Effector memory CD8-positive, alpha-beta T cell (primary cell): ENCODE data around the gene SLAMF9.
"Not testable (repeated sequence)": the region's sequence is repeated elsewhere in the genome, so short reads cannot be mapped to it uniquely, and the experiment has no call there.

Experiments used
- ATAC-seq: fragments of 150-1000 bp; cut with Tn5 transposase; replicated peaks from 2 replicates; pipeline ENCODE4 v1.10.0; 2021; ENCODE audit warnings: mild to moderate bottlenecking, moderate library complexity
- DNase-seq, 3 experiments: peaks; one replicate each; pipeline ENCODE4 v3.0.0; 2021
- H3K27ac Mint-ChIP-seq, 2 donors: one replicate each; pipeline ENCODE4 v1.8.0; 2022; ENCODE audit warnings: mild to moderate bottlenecking in 2 of 2, mixed read lengths in 2 of 2, moderate library complexity in 2 of 2
- H3K27me3 Mint-ChIP-seq, 2 donors: one replicate each; pipeline ENCODE4 v1.8.0; 2022; ENCODE audit warnings: mixed read lengths in 2 of 2
- H3K36me3 Mint-ChIP-seq: one replicate; pipeline ENCODE4 v1.8.0; 2022; ENCODE audit warnings: mild to moderate bottlenecking, moderate library complexity, mixed read lengths; ENCODE audit not compliant: insufficient read depth
- H3K4me1 Mint-ChIP-seq, 2 donors: one replicate each; pipeline ENCODE4 v1.8.0; 2022; ENCODE audit warnings: low read depth in 2 of 2, mixed read lengths in 2 of 2
- H3K4me3 Mint-ChIP-seq, 2 donors: one replicate each; pipeline ENCODE4 v1.8.0; 2022; ENCODE audit warnings: mild to moderate bottlenecking in 2 of 2, mixed read lengths in 2 of 2, moderate library complexity in 2 of 2
- H3K9me3 Mint-ChIP-seq, 2 donors: one replicate each; pipeline ENCODE4 v1.8.0; 2022; ENCODE audit warnings: mixed read lengths in 2 of 2

The SLAMF9 gene

GRCh38 chr1:159913451-159914192, 40.4 kb downstream of the SLAMF9 start:
- H3K4me3 Mint-ChIP-seq, result peak overlapping the region in 1 of 2 donors; percentile 45
- no peak for ATAC-seq
- no peak for DNase-seq
- H3K36me3 Mint-ChIP-seq, result peaks cover 70% of the 10 kb centered on the region
- H3K27me3 Mint-ChIP-seq, result no peaks in the 10 kb centered on the region
- H3K9me3 Mint-ChIP-seq, result no peaks in the 10 kb centered on the region
- H3K27ac Mint-ChIP-seq, result peak overlapping the region; percentile 99 to 100
- peaks cover 61 to 74% of the 10 kb centered on the region in 2 donors for H3K4me1 Mint-ChIP-seq

- ATAC-seq (no peak), DNase-seq (no peak)
- H3K36me3 Mint-ChIP-seq, result peaks cover 61% of the 10 kb centered on the region
- no peaks in the 10 kb centered on the region for H3K27me3 Mint-ChIP-seq
- no peaks in the 10 kb centered on the region for H3K9me3 Mint-ChIP-seq
- H3K4me1 Mint-ChIP-seq, result peaks cover 48 to 66% of the 10 kb centered on the region in 2 donors
- H3K4me3 Mint-ChIP-seq, result peak overlapping the region; percentile 54 to 75
- H3K27ac Mint-ChIP-seq, result peak overlapping the region; percentile 99 to 100
Measured at GRCh38 chr1:159911326-159912070, 42.5 kb downstream of the SLAMF9 start.

- peaks cover 30 to 41% of the 10 kb centered on the region in 2 donors for H3K4me1 Mint-ChIP-seq
- H3K4me3 Mint-ChIP-seq, result no peak overlapping the region
- peaks cover 44% of the 10 kb centered on the region for H3K36me3 Mint-ChIP-seq
- ATAC-seq (no peak), DNase-seq (no peak)
- no peaks in the 10 kb centered on the region for H3K9me3 Mint-ChIP-seq
- peak overlapping the region; percentile 66 to 99 for H3K27ac Mint-ChIP-seq
- no peaks in the 10 kb centered on the region for H3K27me3 Mint-ChIP-seq
Measured at GRCh38 chr1:159908031-159908940, 45.8 kb downstream of the SLAMF9 start.

DNA sequence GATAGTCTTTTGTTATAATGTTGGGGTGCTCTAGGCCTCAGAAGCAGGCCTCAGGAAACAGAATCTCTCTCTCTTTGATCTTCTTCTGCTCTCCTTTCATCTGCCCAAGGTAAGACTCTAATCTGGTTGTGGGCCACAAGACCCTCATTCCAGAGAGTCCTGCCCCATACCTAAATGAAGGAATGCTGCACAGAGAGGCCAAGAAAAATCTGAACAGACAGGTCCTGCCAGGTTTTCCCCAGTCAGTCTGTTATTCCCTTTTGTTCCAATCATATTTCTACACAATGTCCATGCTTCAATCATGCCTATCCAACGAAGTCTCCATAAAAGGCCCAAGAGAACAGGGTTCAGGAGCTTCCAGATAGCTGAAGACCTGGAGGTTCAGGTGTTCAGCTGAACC, 47.1 kb downstream of the SLAMF9 start:
- H3K4me3 Mint-ChIP-seq, result no peak overlapping the region
- DNase-seq (no peak), ATAC-seq (no peak)
- peaks cover 22 to 28% of the 10 kb centered on the region in 2 donors for H3K4me1 Mint-ChIP-seq
- no peaks in the 10 kb centered on the region for H3K27me3 Mint-ChIP-seq
- no peaks in the 10 kb centered on the region for H3K9me3 Mint-ChIP-seq
- H3K27ac Mint-ChIP-seq, result peak overlapping the region in 1 of 2 donors; percentile 99
- peaks cover 37% of the 10 kb centered on the region for H3K36me3 Mint-ChIP-seq

- H3K4me3 Mint-ChIP-seq, H3K27ac Mint-ChIP-seq, DNase-seq, ATAC-seq, H3K4me1 Mint-ChIP-seq, H3K9me3 Mint-ChIP-seq, H3K27me3 Mint-ChIP-seq: not testable (repeated sequence)
- H3K36me3 Mint-ChIP-seq, result peaks cover 24% of the 10 kb centered on the region
Measured at GRCh38 chr1:159904036-159904435, 50.0 kb downstream of the SLAMF9 start.

DNA sequence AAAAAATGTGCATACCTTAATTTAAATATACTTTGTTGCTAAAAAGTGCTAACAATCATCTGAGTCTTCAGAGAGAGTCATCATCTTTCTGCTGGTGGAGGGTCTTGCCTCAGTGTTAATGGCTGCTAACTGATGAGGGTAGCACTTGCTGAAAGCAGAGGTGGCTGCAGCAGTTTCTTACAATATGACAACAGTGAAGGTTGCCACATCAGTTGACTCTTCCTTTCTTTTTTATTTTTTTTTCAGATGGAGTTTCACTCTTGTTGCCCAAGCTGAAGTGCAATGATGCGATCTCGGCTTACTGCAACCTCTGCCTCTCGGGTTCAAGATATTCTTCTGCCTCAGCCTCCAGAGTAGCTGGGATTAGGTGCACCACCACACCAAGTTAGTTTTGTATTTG, 51.5 kb downstream of the SLAMF9 start:
- peaks cover 0 to 6% of the 10 kb centered on the region in 2 donors for H3K4me1 Mint-ChIP-seq
- H3K27me3 Mint-ChIP-seq, result peaks cover 0 to 9% of the 10 kb centered on the region in 2 donors
- H3K9me3 Mint-ChIP-seq, result no peaks in the 10 kb centered on the region
- H3K36me3 Mint-ChIP-seq, result peaks cover 17% of the 10 kb centered on the region
- no peak overlapping the region for H3K4me3 Mint-ChIP-seq
- no peak overlapping the region for H3K27ac Mint-ChIP-seq
- DNase-seq (no peak), ATAC-seq (no peak)
